Measurements from ENCODE around the gene CAPN2. TPM values are rescaled to one million over a fixed set of nuclear protein-coding genes. Genes with fewer than 3 reads are reported as not detected.

Gene CAPN2
- total RNA-seq, 1 experiment from 2014 or later = 459 TPM

- peak overlapping the region; percentile 100 for H3K27ac ChIP-seq
- peaks cover 70% of the 10 kb centered on the region for H3F3A ChIP-seq (ENCODE audit: insufficient read depth, low read depth)
- BruUV-seq (replicated peaks) = TSS peak; percentile 65
- no peaks in the 10 kb centered on the region for H3K9me2 ChIP-seq (ENCODE audit: insufficient read depth)
- no peaks in the 10 kb centered on the region for H4K20me1 ChIP-seq (ENCODE audit: insufficient read depth)
- DNase-seq = peak; percentile 73 to 85
- H3K4me2 ChIP-seq = peak overlapping the region; percentile 81
- TF ChIP-seq EZH2 (IDR thresholded peaks at IDR 0.05; ENCODE audit: low read depth) = no peak
- TF ChIP-seq, protein P1, sequence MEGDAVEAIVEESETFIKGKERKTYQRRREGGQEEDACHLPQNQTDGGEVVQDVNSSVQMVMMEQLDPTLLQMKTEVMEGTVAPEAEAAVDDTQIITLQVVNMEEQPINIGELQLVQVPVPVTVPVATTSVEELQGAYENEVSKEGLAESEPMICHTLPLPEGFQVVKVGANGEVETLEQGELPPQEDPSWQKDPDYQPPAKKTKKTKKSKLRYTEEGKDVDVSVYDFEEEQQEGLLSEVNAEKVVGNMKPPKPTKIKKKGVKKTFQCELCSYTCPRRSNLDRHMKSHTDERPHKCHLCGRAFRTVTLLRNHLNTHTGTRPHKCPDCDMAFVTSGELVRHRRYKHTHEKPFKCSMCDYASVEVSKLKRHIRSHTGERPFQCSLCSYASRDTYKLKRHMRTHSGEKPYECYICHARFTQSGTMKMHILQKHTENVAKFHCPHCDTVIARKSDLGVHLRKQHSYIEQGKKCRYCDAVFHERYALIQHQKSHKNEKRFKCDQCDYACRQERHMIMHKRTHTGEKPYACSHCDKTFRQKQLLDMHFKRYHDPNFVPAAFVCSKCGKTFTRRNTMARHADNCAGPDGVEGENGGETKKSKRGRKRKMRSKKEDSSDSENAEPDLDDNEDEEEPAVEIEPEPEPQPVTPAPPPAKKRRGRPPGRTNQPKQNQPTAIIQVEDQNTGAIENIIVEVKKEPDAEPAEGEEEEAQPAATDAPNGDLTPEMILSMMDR (conservative IDR thresholded peaks at IDR 0.05) = no peak
- H3K4me1 ChIP-seq (replicated peaks; ENCODE audit: insufficient read depth) = peaks cover 68% of the 10 kb centered on the region
- no peak overlapping the region for H2AFZ ChIP-seq
- no peaks in the 10 kb centered on the region for H3K36me3 ChIP-seq (ENCODE audit: low read depth)
- H3K79me2 ChIP-seq (ENCODE audit: low read depth) = peaks cover 28% of the 10 kb centered on the region
- intact Hi-C loops (cut with micrococcal nuclease; ENCODE audit: unreplicated experiment) = loop anchor here (2.0 to 10.0 kb wide), 6 partner anchors 26 to 1747 kb away; partner anchors contain the start of gene DNAH14
- H3K27me3 ChIP-seq (ENCODE audit: insufficient read depth, low read depth) = no peaks in the 10 kb centered on the region
- peak overlapping the region; percentile 45; the same call in 1 of the 2 replicates for H3K4me3 ChIP-seq
- CTCF ChIA-PET = interaction anchor here (1.4 kb wide), 1 partner anchor 350 kb away, joined by 3 read pairs; no protein-coding TSS in a partner anchor
- H3K9me3 ChIP-seq (ENCODE audit: insufficient read depth, low read depth) = no peaks in the 10 kb centered on the region
- POLR2A ChIA-PET (ENCODE audit: unreplicated experiment) = interaction anchor here (0.6 to 1.3 kb wide), 17 partner anchors 15 to 1212 kb away, joined by 3 to 47 read pairs (median 4); partner anchors contain the start of gene CAPN8
These were observed 11.9 kb upstream of the CAPN2 start for GRCh38 chr1:223700388-223700918.

GRCh38 chr1:223700942-223701637 is 11.2 kb upstream of the CAPN2 start:
- no peaks in the 10 kb centered on the region for H3K27me3 ChIP-seq (ENCODE audit: insufficient read depth, low read depth)
- H3K36me3 ChIP-seq (ENCODE audit: low read depth) = no peaks in the 10 kb centered on the region
- H3K4me3 ChIP-seq = peak overlapping the region; percentile 47; the same call in 1 of the 2 replicates
- no peak overlapping the region for H2AFZ ChIP-seq
- H3F3A ChIP-seq (ENCODE audit: insufficient read depth, low read depth) = peaks cover 76% of the 10 kb centered on the region
- ChIA-PET POLR2A (ENCODE audit: unreplicated experiment) (interaction anchor here (0.6 to 1.3 kb wide), 25 partner anchors 11 to 1727 kb away, joined by 3 to 47 read pairs (median 5); partner anchors contain the start of genes CAPN2 and CAPN8), CTCF (interaction anchor here (0.7 to 0.8 kb wide), 5 partner anchors 9 to 1036 kb away, joined by 3 to 6 read pairs (median 3); no protein-coding TSS in a partner anchor)
- peak overlapping the region; percentile 81 for H3K4me2 ChIP-seq
- intact Hi-C loops (cut with micrococcal nuclease; ENCODE audit: unreplicated experiment) = loop anchor here (1.0 to 10.0 kb wide), 8 partner anchors 12 to 1746 kb away; partner anchors contain the start of gene DNAH14
- peaks cover 75% of the 10 kb centered on the region for H3K4me1 ChIP-seq (replicated peaks; ENCODE audit: insufficient read depth)
- no peaks in the 10 kb centered on the region for H4K20me1 ChIP-seq (ENCODE audit: insufficient read depth)
- H3K9me2 ChIP-seq (ENCODE audit: insufficient read depth) = no peaks in the 10 kb centered on the region
- H3K27ac ChIP-seq = peak overlapping the region; percentile 100
- BruUV-seq (replicated peaks) = no TSS peak
- peaks cover 28% of the 10 kb centered on the region for H3K79me2 ChIP-seq (ENCODE audit: low read depth)
- H3K9me3 ChIP-seq (ENCODE audit: insufficient read depth, low read depth) = no peaks in the 10 kb centered on the region
- peak; percentile 91 to 97 for DNase-seq
- TF ChIP-seq, protein P1 (conservative IDR thresholded peaks at IDR 0.05) = no peak
- TF ChIP-seq EZH2 (IDR thresholded peaks at IDR 0.05; ENCODE audit: low read depth) = no peak
